Measurements from ENCODE around the gene MDGA2.

MDGA2 gene

GRCh38 chr14:47691829-47692228, 16.4 kb upstream of the MDGA2 start:
- TF ChIP-seq CTCF (conservative IDR thresholded peaks at IDR 0.05; ENCODE audit: control insufficient read depth, insufficient read depth, low read depth, low read length), result no peak
- H3K4me3 ChIP-seq (ENCODE audit: control insufficient read depth, low read depth, low read length), result no peak overlapping the region
- DNase-seq (ENCODE audit: low read depth), result no peak

- DNase-seq (ENCODE audit: low read depth), result no peak
- H3K4me3 ChIP-seq (ENCODE audit: control insufficient read depth, low read depth, low read length), result no peak overlapping the region
- no peak for TF ChIP-seq CTCF (conservative IDR thresholded peaks at IDR 0.05; ENCODE audit: control insufficient read depth, insufficient read depth, low read depth, low read length)
Observed at GRCh38 chr14:47678993-47679392, 3.6 kb upstream of the MDGA2 start.

- no peak for TF ChIP-seq CTCF (conservative IDR thresholded peaks at IDR 0.05; ENCODE audit: control insufficient read depth, insufficient read depth, low read depth, low read length)
- no peak overlapping the region for H3K4me3 ChIP-seq (ENCODE audit: control insufficient read depth, low read depth, low read length)
- DNase-seq (ENCODE audit: low read depth), result no peak
Observed at GRCh38 chr14:47678157-47678556, 2.8 kb upstream of the MDGA2 start.

GRCh38 chr14:47676315-47676617, 861 bp upstream of the MDGA2 start:
- H3K4me3 ChIP-seq (ENCODE audit: control insufficient read depth, low read depth, low read length), result no peak overlapping the region
- no peak for DNase-seq (ENCODE audit: low read depth)
- TF ChIP-seq CTCF (conservative IDR thresholded peaks at IDR 0.05; ENCODE audit: control insufficient read depth, insufficient read depth, low read depth, low read length), result no peak

- no peak for TF ChIP-seq CTCF (conservative IDR thresholded peaks at IDR 0.05; ENCODE audit: control insufficient read depth, insufficient read depth, low read depth, low read length)
- no peak overlapping the region for H3K4me3 ChIP-seq (ENCODE audit: control insufficient read depth, low read depth, low read length)
- no peak for DNase-seq (ENCODE audit: low read depth)
Observed at GRCh38 chr14:47674543-47675465, 601 bp downstream of the MDGA2 start.

GRCh38 chr14:47674148-47674542, 1.3 kb downstream of the MDGA2 start:
- no peak for DNase-seq (ENCODE audit: low read depth)
- H3K4me3 ChIP-seq (ENCODE audit: control insufficient read depth, low read depth, low read length), result no peak overlapping the region
- no peak for TF ChIP-seq CTCF (conservative IDR thresholded peaks at IDR 0.05; ENCODE audit: control insufficient read depth, insufficient read depth, low read depth, low read length)
